Body of pancreas (tissue), 4 donors: Measurements from ENCODE around the gene LIPC.

Source experiments
- CTCF ChIP-seq, 7 experiments: fragments of 450-650 bp in 4 of 7; fragments of 200-600 bp in 3 of 7; sonication (generic) in 3 of 7; IDR thresholded peaks; one replicate each; pipeline ENCODE4 v1.5.1; 2016 to 2019; ENCODE audit warnings: antibody characterized with exemption in 7 of 7
- POLR2A ChIP-seq, 3 donors: fragments of 450-650 bp; IDR thresholded peaks; one replicate each; pipeline ENCODE4 v1.6.1; 2016; ENCODE audit warnings: antibody characterized with exemption in 3 of 3, mild to moderate bottlenecking in 2 of 3

DNA sequence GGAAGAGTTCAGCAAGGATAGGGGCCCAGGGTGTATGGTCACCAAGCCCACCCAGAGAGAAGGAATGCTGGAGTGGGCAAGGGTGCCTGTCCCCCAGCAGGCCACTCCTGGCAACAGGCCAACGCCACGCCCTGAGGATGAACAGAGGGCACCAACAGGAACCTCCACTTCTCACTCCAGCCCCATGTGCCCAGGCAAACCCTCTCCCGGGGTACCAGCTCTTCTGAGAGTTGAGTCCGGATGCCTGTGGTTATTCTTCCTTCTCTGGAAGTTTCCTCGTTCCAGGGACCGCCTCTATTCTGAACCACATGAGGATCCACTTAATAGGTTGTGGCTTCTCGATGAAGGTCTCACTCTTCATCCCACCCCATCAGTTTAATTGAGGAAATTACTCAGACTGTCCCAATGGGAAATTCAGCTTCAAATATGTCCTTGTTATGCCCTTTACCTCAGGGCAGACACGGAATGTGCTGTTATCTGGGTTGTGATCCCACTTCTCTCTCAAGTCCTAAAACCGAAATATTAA lies 114.3 kb downstream of the LIPC start:
- TF ChIP-seq POLR2A (IDR thresholded peaks at IDR 0.05) (no peak), CTCF (IDR thresholded peaks at IDR 0.05) (no peak)
